Measurements from ENCODE around the gene MOB3B.

Gene MOB3B

GRCh38 chr9:27377811-27378456 lies 151.7 kb downstream of the MOB3B start:
- no peak for TF ChIP-seq CTCF (IDR thresholded peaks at IDR 0.05)
- Mint-ChIP-seq H3K9me3 (no peaks in the 10 kb centered on the region), H3K27me3 (ENCODE audit: low read depth, poor library complexity) (peaks cover 3% of the 10 kb centered on the region), H3K4me3 (no peak overlapping the region), H3K36me3 (ENCODE audit: low read depth) (peaks cover 5% of the 10 kb centered on the region), H3K27ac (no peak overlapping the region), H3K4me1 (peaks cover 40% of the 10 kb centered on the region)
- DNase-seq: no peak

GRCh38 chr9:27377147-27377807 lies 152.3 kb downstream of the MOB3B start:
- Mint-ChIP-seq H3K27me3 (ENCODE audit: low read depth, poor library complexity) (peaks cover 3% of the 10 kb centered on the region), H3K9me3 (no peaks in the 10 kb centered on the region), H3K4me3 (no peak overlapping the region), H3K27ac (peak overlapping the region; percentile 44), H3K4me1 (peaks cover 39% of the 10 kb centered on the region), H3K36me3 (ENCODE audit: low read depth) (peaks cover 5% of the 10 kb centered on the region)
- no peak for DNase-seq
- TF ChIP-seq CTCF (IDR thresholded peaks at IDR 0.05): no peak

GRCh38 chr9:27373851-27374250 lies 155.8 kb downstream of the MOB3B start:
- Mint-ChIP-seq H3K4me3 (no peak overlapping the region), H3K27me3 (ENCODE audit: low read depth, poor library complexity) (peaks cover 2% of the 10 kb centered on the region), H3K4me1 (peaks cover 61% of the 10 kb centered on the region), H3K36me3 (ENCODE audit: low read depth) (peaks cover 15% of the 10 kb centered on the region), H3K9me3 (peaks cover 7% of the 10 kb centered on the region), H3K27ac (no peak overlapping the region)
- DNase-seq: no peak
- TF ChIP-seq CTCF (IDR thresholded peaks at IDR 0.05): no peak

- no peak for TF ChIP-seq CTCF (IDR thresholded peaks at IDR 0.05)
- Mint-ChIP-seq H3K4me1 (peaks cover 61% of the 10 kb centered on the region), H3K9me3 (peaks cover 7% of the 10 kb centered on the region), H3K27ac (no peak overlapping the region), H3K36me3 (ENCODE audit: low read depth) (peaks cover 15% of the 10 kb centered on the region), H3K4me3 (no peak overlapping the region), H3K27me3 (ENCODE audit: low read depth, poor library complexity) (no peaks in the 10 kb centered on the region)
- no peak for DNase-seq
These were observed 157.0 kb downstream of the MOB3B start for GRCh38 chr9:27372615-27373014.

- peak overlapping the region; percentile 36 for H3K27ac Mint-ChIP-seq
- no peak overlapping the region for H3K4me3 Mint-ChIP-seq
- H3K9me3 Mint-ChIP-seq: peaks cover 7% of the 10 kb centered on the region
- peaks cover 15% of the 10 kb centered on the region for H3K36me3 Mint-ChIP-seq (ENCODE audit: low read depth)
- no peak for DNase-seq
- H3K4me1 Mint-ChIP-seq: peaks cover 62% of the 10 kb centered on the region
- TF ChIP-seq CTCF (IDR thresholded peaks at IDR 0.05): no peak
- H3K27me3 Mint-ChIP-seq (ENCODE audit: low read depth, poor library complexity): peaks cover 1% of the 10 kb centered on the region
These were observed 158.2 kb downstream of the MOB3B start for GRCh38 chr9:27371382-27371781.

GRCh38 chr9:27369591-27369990 lies 160.0 kb downstream of the MOB3B start:
- TF ChIP-seq CTCF (IDR thresholded peaks at IDR 0.05): no peak
- peak overlapping the region; percentile 3 for H3K4me3 Mint-ChIP-seq
- H3K9me3 Mint-ChIP-seq: peaks cover 7% of the 10 kb centered on the region
- H3K36me3 Mint-ChIP-seq (ENCODE audit: low read depth): peaks cover 15% of the 10 kb centered on the region
- peaks cover 74% of the 10 kb centered on the region for H3K4me1 Mint-ChIP-seq
- peaks cover 4% of the 10 kb centered on the region for H3K27me3 Mint-ChIP-seq (ENCODE audit: low read depth, poor library complexity)
- H3K27ac Mint-ChIP-seq: peak overlapping the region; percentile 70
- DNase-seq: no peak

Measured in nephron progenitor cell (in vitro differentiated cells).